ENCODE measurements around the gene KLF1. TPM values are rescaled to one million over a fixed set of nuclear protein-coding genes. Genes with fewer than 3 reads are reported as not detected.

KLF1 gene
- total and polyA plus RNA-seq, 10 of the 15 experiments (the other 5 are each of a cell fraction or from before 2014, with no cell fraction given): 0.04 to 0.38 (median 0.08) TPM; not detected in 3

GRCh38 chr19:12864721-12865715 lies 22.0 kb downstream of the KLF1 start:
- FAIRE-seq (no peak), DNase-seq (ENCODE audit: low read depth, low spot score) (no peak), ATAC-seq (no peak)
- Histone ChIP-seq H3K4me2 (ENCODE audit: control insufficient read depth, insufficient read depth) (no peak overlapping the region), H3K36me3 (ENCODE audit: control insufficient read depth in 2 of 2, insufficient read depth in 2 of 2, low read length in 1 of 2) (no peaks in the 10 kb centered on the region), H3K9ac (ENCODE audit: control insufficient read depth, insufficient read depth, low read length) (no peak overlapping the region), H3K27me3 (replicated peaks in 1 of 2; ENCODE audit: control insufficient read depth in 2 of 2, insufficient read depth in 2 of 2, low read length in 1 of 2) (no peaks in the 10 kb centered on the region), H3K27ac (ENCODE audit: control insufficient read depth, insufficient read depth) (no peak overlapping the region), H3K4me3 (no peak overlapping the region), H4K20me1 (ENCODE audit: control insufficient read depth, insufficient read depth) (no peaks in the 10 kb centered on the region), H3K9me3 (replicated peaks; ENCODE audit: control insufficient read depth, insufficient read depth, low read length) (no peaks in the 10 kb centered on the region), H3K79me2 (ENCODE audit: control insufficient read depth, insufficient read depth, low read length) (no peaks in the 10 kb centered on the region), H3K4me1 (ENCODE audit: control insufficient read depth, insufficient read depth, low read length) (peaks cover 5% of the 10 kb centered on the region; the same call in 1 of the 2 replicates), H2AFZ (ENCODE audit: control insufficient read depth, low read depth, low read length) (no peak overlapping the region)
- CTCF ChIA-PET: interaction anchor here (0.7 to 3.8 kb wide), 4 partner anchors 14 to 239 kb away, joined by 3 to 29 read pairs (median 3); no protein-coding TSS in a partner anchor
- intact Hi-C loops (cut with micrococcal nuclease; ENCODE audit: unreplicated experiment): no loop called here
- in situ Hi-C loops (cut with MboI): no loop called here
- BruUV-seq (replicated peaks): no TSS peak
- POLR2A ChIA-PET: interaction anchor here (1.1 to 1.8 kb wide), 2 partner anchors 8 to 92 kb away, joined by 3 to 4 read pairs; partner anchors contain the start of gene GADD45GIP1
- WGBS (ENCODE audit: insufficient coverage, insufficient replicate concordance, low lambda C conversion rate, missing lambda C conversion rate): 68% methylated on average over 34 of the region's 34 CpGs
- TF ChIP-seq SIN3A (IDR thresholded peaks at IDR 0.05; ENCODE audit: low read depth, low read length): no peak
- no peak for TF ChIP-seq BMI1 (IDR thresholded peaks at IDR 0.05; ENCODE audit: borderline replicate concordance)
- TF ChIP-seq NR2F1 (conservative IDR thresholded peaks at IDR 0.05): no peak
- TF ChIP-seq TCF7 (IDR thresholded peaks at IDR 0.05; ENCODE audit: borderline replicate concordance): no peak
- TF ChIP-seq ETV6 (conservative IDR thresholded peaks at IDR 0.05 in 1 of 2, IDR thresholded peaks at IDR 0.05 in 1 of 2; ENCODE audit: borderline replicate concordance in 1 of 2, low read depth in 1 of 2): no peak
- no peak for TF ChIP-seq CEBPB (IDR thresholded peaks at IDR 0.05; ENCODE audit: borderline replicate concordance in 1 of 2, low read depth in 2 of 2, low read length in 2 of 2)
- TF ChIP-seq ELK1 (IDR thresholded peaks at IDR 0.05; ENCODE audit: low read depth, low read length): no peak
- no peak for TF ChIP-seq NFYA (IDR thresholded peaks at IDR 0.05; ENCODE audit: borderline replicate concordance, low read depth, low read length)
- TF ChIP-seq MTA3 (IDR thresholded peaks at IDR 0.05; ENCODE audit: borderline replicate concordance, low read length): no peak
- no peak for TF ChIP-seq IRF4 (IDR thresholded peaks at IDR 0.05; ENCODE audit: low read depth, low read length)
- TF ChIP-seq NFXL1 (IDR thresholded peaks at IDR 0.05; ENCODE audit: borderline replicate concordance): no peak
- no peak for TF ChIP-seq ESRRA (IDR thresholded peaks at IDR 0.05; ENCODE audit: low read length)
- TF ChIP-seq EED (IDR thresholded peaks at IDR 0.05; ENCODE audit: low read depth): no peak
- no peak for TF ChIP-seq SMARCA5 (IDR thresholded peaks at IDR 0.05)
- no peak for TF ChIP-seq PKNOX1 (IDR thresholded peaks at IDR 0.05)
- TF ChIP-seq KLF5 (IDR thresholded peaks at IDR 0.05; ENCODE audit: partially characterized antibody): no peak
- TF ChIP-seq ZNF687 (IDR thresholded peaks at IDR 0.05): no peak
- no peak for TF ChIP-seq DPF2 (IDR thresholded peaks at IDR 0.05)
- SMC1A ChIA-PET (ENCODE audit: uncharacterized antibody, unreplicated experiment): interaction anchor here (2.1 kb wide), 1 partner anchor 17 kb away, joined by 5 read pairs; no protein-coding TSS in a partner anchor
- RAD21 ChIA-PET (ENCODE audit: unreplicated experiment): interaction anchor here (0.7 to 1.2 kb wide), 3 partner anchors 26 to 229 kb away, joined by 3 to 4 read pairs (median 3); partner anchors contain the start of gene GCDH
